OCI-M2 (cell line): ENCODE measurements around the gene PLCL1.
"Not testable (repeated sequence)": the region's sequence is repeated elsewhere in the genome, so short reads cannot be mapped to it uniquely, and the experiment has no call there.

Source experiments
- DNase-seq: peaks from one replicate; lab custom pipeline; 2025; ENCODE audit not compliant: unreplicated experiment; lab: John Stamatoyannopoulos, UW

The PLCL1 gene

DNA sequence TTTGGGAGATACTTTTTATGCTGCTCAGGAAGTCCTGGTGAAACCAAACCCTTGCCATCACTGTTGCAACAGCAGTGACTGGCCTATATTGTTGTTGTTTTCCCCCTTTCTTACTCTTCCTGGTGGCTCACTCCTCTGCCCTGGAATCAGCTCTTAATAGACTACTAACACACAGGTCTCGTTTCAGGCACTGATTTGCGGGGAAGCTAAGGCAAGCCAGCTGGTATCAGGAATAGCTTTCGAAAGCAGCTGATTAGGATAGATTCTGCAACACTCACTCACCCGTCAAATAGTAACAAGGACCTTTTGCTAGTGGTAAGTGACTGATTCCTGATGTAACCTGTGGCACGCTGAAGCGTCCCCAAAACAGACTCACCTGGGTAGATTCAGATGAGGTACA is 360.4 kb downstream of the PLCL1 start:
- DNase-seq: no peak

DNA sequence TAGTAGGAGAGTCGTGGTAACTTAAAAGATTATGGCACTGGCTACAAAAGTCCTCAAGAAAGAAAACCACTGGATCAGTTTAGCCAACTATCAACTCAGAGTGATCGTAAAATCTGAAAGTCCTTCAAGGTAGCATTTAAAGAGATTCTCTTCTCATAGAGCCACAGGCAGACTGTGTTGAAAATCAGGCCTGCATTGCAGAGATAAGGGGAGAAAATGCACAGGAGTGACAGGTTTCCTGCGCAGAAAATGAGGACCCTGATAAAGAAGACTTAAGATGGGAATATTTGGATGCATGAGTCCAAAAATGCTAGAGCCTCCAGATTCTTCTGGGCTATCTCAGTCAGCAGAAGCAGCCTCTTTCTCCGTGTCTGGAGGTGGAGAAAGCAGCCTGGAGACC is 360.9 kb downstream of the PLCL1 start:
- no peak for DNase-seq

DNA sequence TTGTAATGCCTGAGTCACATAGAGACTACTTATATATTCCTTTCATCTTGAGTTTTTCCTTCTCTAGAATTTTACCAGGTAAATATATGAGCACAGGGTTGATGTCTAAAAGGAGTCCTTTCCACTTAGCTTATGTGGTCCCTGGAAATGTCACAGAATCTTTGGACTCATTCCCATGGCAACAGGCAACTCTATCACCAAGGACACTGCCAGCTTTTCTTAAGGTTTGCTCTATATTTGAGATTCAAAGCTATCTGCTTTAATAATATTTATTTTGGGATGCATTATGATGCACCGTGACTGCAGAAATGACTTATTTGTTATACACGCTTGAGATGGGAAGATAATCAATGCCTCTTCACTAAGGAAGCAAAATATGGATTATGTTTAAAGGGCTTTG is 363.0 kb downstream of the PLCL1 start:
- no peak for DNase-seq

DNA sequence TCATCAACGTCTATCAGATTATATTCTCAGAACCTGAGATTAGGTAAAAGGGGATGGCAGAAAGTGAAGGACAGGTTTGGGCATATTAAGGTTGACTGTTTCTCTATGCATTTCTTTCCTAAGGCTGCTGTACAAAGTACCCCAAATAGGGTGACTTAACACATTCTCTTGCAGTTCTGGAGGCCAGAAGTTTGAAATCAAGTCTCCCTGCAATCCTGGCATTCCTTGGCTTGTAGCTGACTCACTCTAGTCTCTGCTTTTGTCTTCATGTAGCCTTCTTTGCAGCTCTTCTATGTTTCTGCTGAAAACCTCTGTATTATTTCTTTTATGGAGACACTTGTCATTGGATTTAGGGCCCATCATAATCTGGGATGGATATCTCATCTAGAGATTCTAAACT is 364.3 kb downstream of the PLCL1 start:
- DNase-seq: no peak

DNA sequence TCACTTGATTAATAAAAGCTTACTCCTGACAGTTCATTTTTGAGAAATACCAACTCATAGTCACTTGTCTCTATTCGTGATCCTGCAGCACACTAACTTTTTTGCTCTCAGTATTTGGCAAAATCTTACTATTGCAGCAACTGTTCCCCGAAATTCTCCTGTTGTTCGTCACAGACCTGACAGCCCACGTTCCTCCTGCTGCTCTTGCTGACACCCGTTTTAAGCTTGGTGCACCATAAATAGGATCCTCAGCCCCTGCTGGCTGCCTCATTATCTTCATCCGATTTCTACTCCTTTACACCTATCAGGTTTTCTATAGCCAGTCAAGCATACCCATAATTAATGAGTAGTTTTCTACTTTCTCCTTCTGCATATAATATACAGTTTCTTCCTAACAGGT is 368.8 kb downstream of the PLCL1 start:
- DNase-seq: no peak

DNA sequence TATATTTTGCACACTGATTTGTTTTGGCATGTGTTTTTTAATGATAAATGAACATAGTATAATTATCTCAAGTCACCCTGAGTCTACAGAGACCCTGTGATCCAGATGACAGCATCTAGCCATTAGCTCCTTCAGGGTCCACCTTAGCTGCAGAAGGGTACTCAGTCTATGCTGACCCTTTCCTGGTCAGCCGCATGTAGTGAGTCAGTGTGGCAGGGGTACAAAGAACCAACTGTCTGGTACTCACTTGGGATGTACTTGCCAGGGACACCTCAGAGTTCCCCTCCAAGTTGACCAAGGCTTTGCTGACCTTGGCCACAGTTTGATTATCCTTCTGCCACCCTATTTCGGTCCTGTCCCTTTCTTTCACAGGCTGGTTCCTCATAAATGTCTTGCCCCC is 369.5 kb downstream of the PLCL1 start:
- DNase-seq: no peak

DNA sequence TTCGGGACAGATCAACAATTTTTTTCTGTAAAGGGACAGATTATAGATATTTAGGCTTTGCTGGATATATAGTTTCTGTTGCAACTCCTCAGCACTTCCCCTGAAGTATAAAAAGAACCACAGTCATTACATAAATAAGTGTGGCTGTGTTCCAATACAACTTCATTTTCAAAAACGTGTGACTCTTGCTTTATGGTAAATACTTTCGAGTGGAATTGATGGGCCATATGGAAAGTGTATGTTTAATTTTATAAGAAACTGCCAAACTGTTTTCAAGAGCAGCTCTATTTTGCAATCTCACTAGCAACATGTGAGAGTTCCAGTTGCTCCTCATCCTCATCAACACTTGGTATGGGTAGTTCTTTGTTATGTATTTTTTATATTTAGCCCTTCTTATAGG is 370.9 kb downstream of the PLCL1 start:
- DNase-seq: no peak

DNA sequence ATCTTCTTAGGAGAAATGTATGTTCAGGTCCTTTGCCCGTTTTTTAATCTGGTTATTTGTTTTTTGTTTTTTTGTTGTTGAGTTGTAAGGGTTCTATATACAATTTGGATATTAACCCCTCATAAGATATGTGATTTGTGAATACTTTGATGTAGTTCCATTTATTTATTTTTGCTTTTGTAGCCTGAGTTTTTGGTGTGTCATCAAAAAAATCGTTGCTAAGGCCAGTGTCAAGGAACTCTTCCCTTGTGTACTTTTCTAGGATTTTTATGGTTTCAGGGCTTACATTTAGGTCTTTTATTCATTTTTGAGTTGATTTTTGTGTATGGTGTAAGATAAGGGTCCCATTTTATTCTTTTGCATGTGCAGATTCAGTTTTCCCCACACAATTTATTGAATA is 372.6 kb downstream of the PLCL1 start:
- no peak for DNase-seq

DNA sequence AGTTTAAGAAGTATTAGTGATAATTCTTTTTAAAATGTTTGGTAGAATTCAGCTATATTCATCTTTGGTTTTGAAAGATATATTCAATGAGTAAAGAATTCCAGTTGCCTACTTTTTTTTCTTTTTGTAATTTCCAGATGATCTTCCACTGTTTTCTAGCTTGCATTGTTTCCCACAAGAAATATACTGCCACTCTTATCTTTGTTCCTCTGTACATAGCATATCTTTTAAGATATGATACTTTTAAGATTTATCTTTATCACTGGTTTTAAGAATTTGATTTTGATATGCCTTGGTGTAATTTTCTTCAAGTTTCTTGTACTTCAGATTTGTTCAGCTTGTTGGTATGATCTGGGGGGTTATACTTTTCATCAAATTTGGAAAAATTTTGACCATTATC is 374.4 kb downstream of the PLCL1 start:
- DNase-seq: no peak

DNA sequence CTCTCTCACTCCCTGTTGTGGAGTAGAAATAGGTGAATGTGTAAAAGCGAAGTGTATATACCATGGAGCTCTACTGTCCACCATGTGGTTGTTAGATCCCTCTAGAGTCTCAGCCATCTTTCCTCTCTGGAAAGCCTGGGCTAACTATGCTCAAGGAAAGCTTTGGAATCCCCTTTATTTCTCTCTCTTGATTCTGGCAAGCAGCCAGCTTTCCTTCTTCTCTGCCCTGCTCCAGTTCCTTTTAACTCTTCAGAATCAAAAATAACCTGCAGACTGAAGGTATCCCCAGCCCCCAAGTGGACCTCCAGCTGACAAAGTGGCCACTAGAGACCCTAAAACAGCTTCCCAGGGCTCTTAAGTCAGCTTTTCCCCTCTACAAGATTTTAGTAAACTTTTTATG is 381.9 kb downstream of the PLCL1 start:
- no peak for DNase-seq

DNA sequence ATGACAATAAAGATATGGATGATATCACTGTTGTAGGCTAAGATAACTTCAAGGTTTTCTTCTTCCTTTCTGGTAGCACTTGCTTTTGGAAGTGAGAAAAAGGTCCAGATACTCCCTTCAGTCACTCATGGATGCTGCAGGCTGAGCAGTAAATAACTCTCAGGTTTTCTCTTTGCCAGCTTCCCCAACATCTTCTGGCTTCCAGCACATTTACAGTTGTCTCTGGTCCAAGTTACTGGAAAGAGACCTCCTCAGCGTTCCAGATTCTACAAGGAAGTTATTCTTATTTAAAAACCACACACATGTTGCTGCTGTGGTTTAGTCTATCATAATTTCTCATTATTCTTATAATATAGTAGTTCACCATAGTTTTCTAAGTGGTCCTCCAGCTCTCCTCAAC is 383.4 kb downstream of the PLCL1 start:
- no peak for DNase-seq

DNA sequence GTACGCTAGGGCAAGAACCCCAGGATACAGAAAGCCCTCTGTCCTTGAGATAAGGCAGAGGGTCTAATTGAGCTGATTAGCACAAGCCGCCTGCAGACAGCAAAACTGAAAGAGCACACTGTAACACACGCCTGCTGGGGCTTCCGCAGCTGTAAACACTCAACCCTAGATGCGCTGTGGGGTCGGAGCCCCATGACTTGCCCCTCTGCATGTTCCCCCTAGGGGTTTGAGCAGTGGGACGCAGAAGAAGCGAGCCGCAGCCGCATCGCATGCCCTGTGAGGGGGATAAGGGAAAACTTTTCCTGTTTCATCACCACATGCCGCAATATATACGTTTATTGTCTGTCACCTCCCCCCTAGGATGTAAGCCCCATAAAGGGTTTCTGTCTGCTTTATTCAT is 384.6 kb downstream of the PLCL1 start:
- no peak for DNase-seq

DNA sequence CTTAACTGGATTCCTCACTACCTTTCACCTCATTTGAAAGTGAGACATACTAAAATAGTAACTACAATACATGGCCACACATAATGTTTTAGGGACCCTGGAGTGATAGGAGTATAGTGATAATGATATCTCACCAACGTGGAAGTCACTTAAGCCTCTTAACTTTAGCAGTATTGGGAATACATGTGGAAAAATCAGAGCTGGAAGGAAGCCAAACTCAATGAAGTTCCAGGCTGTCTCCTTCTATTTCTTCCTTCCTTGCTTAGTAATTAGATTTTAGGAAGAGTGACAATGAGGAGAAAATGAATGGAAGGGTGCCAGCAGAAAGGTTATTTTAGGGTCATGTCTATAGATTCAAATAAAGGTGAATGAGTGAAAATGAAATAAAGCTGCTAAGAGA is 387.3 kb downstream of the PLCL1 start:
- no peak for DNase-seq

DNA sequence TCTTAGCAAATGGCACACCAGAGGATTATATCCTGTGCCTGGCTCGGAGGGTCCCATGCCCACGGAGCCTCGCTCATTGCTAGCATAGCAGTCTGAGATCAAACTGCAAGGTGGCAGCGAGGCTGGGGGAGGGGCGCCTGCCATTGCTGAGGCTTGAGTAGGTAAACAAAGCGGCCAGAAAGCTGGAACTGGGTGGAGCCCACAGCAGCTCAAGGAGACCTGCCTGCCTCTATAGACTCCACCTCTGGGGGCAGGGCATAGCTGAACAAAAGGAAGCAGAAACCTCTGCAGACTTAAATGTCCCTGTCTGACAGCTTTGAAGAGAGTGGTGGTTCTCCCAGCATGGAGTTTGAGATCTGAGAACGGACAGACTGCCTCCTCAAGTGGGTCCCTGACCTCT is 392.2 kb downstream of the PLCL1 start:
- not testable (repeated sequence) for DNase-seq
